Esophagus squamous epithelium (tissue), 5 donors: ENCODE data around the gene HSBP1. TPM values are rescaled to one million over a fixed set of nuclear protein-coding genes. Genes with fewer than 3 reads are reported as not detected.

Source experiments
- DNase-seq: peaks from one replicate; lab custom pipeline; 2025; lab: John Stamatoyannopoulos, UW
- H3K27ac ChIP-seq, 4 donors: fragments of 200-600 bp; sonication (generic); one replicate each; pipeline ENCODE4 v1.5.1; 2016 to 2019; ENCODE audit warnings: mild to moderate bottlenecking in 1 of 4
- H3K27me3 ChIP-seq, 4 donors: fragments of 200-600 bp; sonication (generic); 1 replicate in 3 of 4; 2 replicates in 1 of 4; pipeline versions ENCODE4 v1.5.1 to v1.6.0; 2017 to 2021; ENCODE audit warnings: antibody characterized with exemption in 1 of 4
- H3K36me3 ChIP-seq, 3 donors: fragments of 200-600 bp; sonication (generic); one replicate each; pipeline ENCODE4 v1.5.1; 2016 to 2019
- H3K4me1 ChIP-seq, 3 donors: fragments of 200-600 bp; sonication (generic); one replicate each; pipeline ENCODE4 v1.5.1; 2017 to 2019
- H3K4me3 ChIP-seq, 4 donors: fragments of 200-600 bp; sonication (generic); 1 replicate in 3 of 4; 2 replicates in 1 of 4; pipeline ENCODE4 v1.5.1; 2016 to 2019; ENCODE audit warnings: mild to moderate bottlenecking in 2 of 4, moderate library complexity in 1 of 4
- H3K9me3 ChIP-seq, 3 donors: fragments of 200-600 bp; sonication (generic); one replicate each; pipeline ENCODE4 v1.5.1; 2016 to 2019
- CTCF ChIP-seq, 6 experiments: fragments of 450-650 bp in 4 of 6; fragments of 200-600 bp in 2 of 6; sonication (generic) in 2 of 6; IDR thresholded peaks; one replicate each; pipeline ENCODE4 v1.5.1; 2016 to 2019; ENCODE audit warnings: antibody characterized with exemption in 6 of 6, mild to moderate bottlenecking in 4 of 6, moderate library complexity in 4 of 6
- POLR2A ChIP-seq, 4 donors: fragments of 450-650 bp; IDR thresholded peaks; one replicate each; pipeline ENCODE4 v1.6.1; 2017; ENCODE audit warnings: antibody characterized with exemption in 4 of 4, mild to moderate bottlenecking in 4 of 4, moderate library complexity in 3 of 4
- WGBS, 2 donors: methylation state at CpG; one replicate each; pipeline ENCODE4 v1.1.5; 2018; 5-methylcytosine and 5-hydroxymethylcytosine counted together
- intact Hi-C: fragments of 100-400 bp; cut with DNase I; formaldehyde crosslinking; loops from one replicate; pipeline ENCODE4 v1.15.0; 2022
- total RNA-seq, 4 donors: library from RNA; depleted of rRNA; stranded (reverse); fragments of >200 nt; gene quantifications; one replicate each; pipeline ENCODE4 v1.1.0, GENCODE V29; 2016
- donor health status: DM: yes; HTN: yes; CAD: no.

The HSBP1 gene
- total RNA-seq, 4 donors from 2014 or later: 18.2 to 32.4 (median 23.3) TPM

- Histone ChIP-seq H3K36me3 (no peaks in the 10 kb centered on the region), H3K9me3 (no peaks in the 10 kb centered on the region), H3K27ac (no peak overlapping the region), H3K4me1 (no peaks in the 10 kb centered on the region), H3K4me3 (no peak overlapping the region), H3K27me3 (no peaks in the 10 kb centered on the region)
- no peak for DNase-seq
- no peak for TF ChIP-seq POLR2A (IDR thresholded peaks at IDR 0.05)
- no peak for TF ChIP-seq CTCF (IDR thresholded peaks at IDR 0.05)
- WGBS, 2 donors: 70 to 72% methylated on average over 7 of the region's 7 CpGs
- intact Hi-C loops: no loop called here
These were observed 34.5 kb downstream of the HSBP1 start for GRCh38 chr16:83842291-83842690.

- Histone ChIP-seq H3K4me1 (no peaks in the 10 kb centered on the region), H3K27ac (no peak overlapping the region), H3K4me3 (no peak overlapping the region), H3K27me3 (no peaks in the 10 kb centered on the region), H3K36me3 (no peaks in the 10 kb centered on the region), H3K9me3 (no peaks in the 10 kb centered on the region)
- TF ChIP-seq POLR2A (IDR thresholded peaks at IDR 0.05) (no peak), CTCF (IDR thresholded peaks at IDR 0.05) (no peak)
- 65 to 86% methylated on average over 4 to 9 of the region's 9 CpGs for WGBS, 2 donors
- intact Hi-C loops: no loop called here
- no peak for DNase-seq
These were observed 35.2 kb downstream of the HSBP1 start for GRCh38 chr16:83842756-83843507.

- Histone ChIP-seq H3K27ac (no peak overlapping the region), H3K4me1 (no peaks in the 10 kb centered on the region), H3K36me3 (no peaks in the 10 kb centered on the region), H3K9me3 (no peaks in the 10 kb centered on the region), H3K4me3 (no peak overlapping the region), H3K27me3 (no peaks in the 10 kb centered on the region)
- DNase-seq: no peak
- TF ChIP-seq POLR2A (IDR thresholded peaks at IDR 0.05) (no peak), CTCF (IDR thresholded peaks at IDR 0.05) (no peak)
- 64 to 65% methylated on average over 10 of the region's 10 CpGs for WGBS, 2 donors
- intact Hi-C loops: no loop called here
These were observed 35.9 kb downstream of the HSBP1 start for GRCh38 chr16:83843657-83844056.

DNA sequence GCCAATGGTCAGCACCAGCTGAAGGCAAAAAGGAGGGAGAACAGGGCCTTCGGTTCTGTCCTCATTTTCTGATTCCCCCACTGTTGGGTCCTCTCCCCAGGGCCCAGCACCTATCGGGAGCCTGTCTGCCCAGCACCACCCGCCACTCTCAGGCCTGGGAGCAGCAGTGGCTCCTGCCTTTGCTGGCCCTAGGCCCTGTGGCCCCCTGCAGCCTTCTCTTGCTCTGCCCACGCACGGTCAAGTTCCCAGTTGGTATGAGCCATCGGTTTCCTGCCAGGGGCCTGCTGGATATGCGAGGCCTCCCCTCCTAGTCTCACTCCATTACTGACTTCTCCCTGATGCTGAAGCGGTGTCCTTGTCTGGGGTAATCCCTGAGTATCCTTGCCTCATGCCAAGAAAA lies 37.5 kb downstream of the HSBP1 start:
- Histone ChIP-seq H3K4me3 (no peak overlapping the region), H3K27ac (no peak overlapping the region), H3K36me3 (no peaks in the 10 kb centered on the region), H3K9me3 (no peaks in the 10 kb centered on the region), H3K4me1 (no peaks in the 10 kb centered on the region), H3K27me3 (peaks cover 0 to 3% (median 0%) of the 10 kb centered on the region in 4 donors)
- no peak for TF ChIP-seq POLR2A (IDR thresholded peaks at IDR 0.05)
- TF ChIP-seq CTCF (IDR thresholded peaks at IDR 0.05): no peak
- intact Hi-C loops: no loop called here
- no peak for DNase-seq
- 91 to 96% methylated on average over 5 to 7 of the region's 8 CpGs for WGBS, 2 donors

- no peak for TF ChIP-seq CTCF (IDR thresholded peaks at IDR 0.05)
- TF ChIP-seq POLR2A (IDR thresholded peaks at IDR 0.05): no peak
- H3K4me1 ChIP-seq: no peaks in the 10 kb centered on the region
- DNase-seq: no peak
- peaks cover 0 to 9% (median 0%) of the 10 kb centered on the region in 4 donors for H3K27me3 ChIP-seq
- no peaks in the 10 kb centered on the region for H3K36me3 ChIP-seq
- no peak overlapping the region for H3K27ac ChIP-seq
- WGBS, 2 donors: 61 to 68% methylated on average over 14 of the region's 14 CpGs
- H3K9me3 ChIP-seq: no peaks in the 10 kb centered on the region
- intact Hi-C loops: no loop called here
- H3K4me3 ChIP-seq: no peak overlapping the region
These were observed 39.8 kb downstream of the HSBP1 start for GRCh38 chr16:83847371-83848225.
